Retina (tissue), 1 donor: ENCODE data around the gene GATAD2A.
"Not testable (repeated sequence)": the region's sequence is repeated elsewhere in the genome, so short reads cannot be mapped to it uniquely, and the experiment has no call there.

Experiments
- DNase-seq: peaks from one replicate; pipeline ENCODE4 v3.0.0-alpha.2; 2016

GATAD2A gene

DNA sequence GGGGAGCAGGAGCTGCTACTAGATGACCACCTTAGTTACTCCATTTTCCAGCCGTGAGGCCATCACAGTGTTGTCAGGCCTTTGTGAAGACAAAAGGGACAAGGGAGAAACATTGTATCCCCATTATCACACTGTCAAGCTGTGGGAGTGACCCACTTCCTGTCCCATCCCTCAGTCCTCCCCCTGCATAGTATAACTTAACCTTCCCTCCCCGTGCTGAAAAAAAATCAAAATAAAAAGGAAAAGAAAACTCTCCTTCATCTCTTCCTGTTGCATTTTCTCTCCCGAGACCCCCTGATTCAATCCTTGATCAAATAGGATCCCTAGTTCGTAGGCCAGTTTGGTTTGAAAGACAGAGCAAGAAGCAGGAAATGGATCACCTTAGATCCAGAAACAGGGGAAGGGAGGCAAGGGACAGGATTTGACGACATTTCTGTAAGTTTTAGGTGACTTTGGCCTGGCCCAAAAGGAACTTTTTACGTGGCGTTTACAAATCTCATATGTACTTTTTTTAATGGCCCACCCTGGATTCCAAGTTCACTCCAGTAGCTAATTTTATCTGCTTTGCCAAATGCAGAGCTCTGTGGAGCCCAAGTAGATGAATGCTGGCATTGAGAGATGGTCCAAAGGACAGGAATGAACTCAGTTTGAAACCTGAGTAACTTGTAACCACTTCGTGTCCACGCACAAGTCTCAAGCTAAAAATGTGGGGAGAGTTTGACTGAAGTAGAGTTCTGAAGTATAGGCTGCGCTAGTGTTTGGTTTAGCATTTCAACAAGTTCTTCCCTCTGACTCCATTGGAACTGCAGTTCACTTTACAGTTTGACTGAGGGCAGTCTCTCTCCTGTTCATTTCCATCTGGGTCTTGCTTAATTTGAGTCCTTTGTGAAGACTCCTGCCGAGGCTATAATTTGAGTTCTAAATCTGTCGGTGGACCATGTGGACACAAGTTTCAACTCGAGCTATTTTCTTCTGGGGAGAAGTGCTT, 16.6 kb upstream of the GATAD2A start:
- no peak for DNase-seq

DNA sequence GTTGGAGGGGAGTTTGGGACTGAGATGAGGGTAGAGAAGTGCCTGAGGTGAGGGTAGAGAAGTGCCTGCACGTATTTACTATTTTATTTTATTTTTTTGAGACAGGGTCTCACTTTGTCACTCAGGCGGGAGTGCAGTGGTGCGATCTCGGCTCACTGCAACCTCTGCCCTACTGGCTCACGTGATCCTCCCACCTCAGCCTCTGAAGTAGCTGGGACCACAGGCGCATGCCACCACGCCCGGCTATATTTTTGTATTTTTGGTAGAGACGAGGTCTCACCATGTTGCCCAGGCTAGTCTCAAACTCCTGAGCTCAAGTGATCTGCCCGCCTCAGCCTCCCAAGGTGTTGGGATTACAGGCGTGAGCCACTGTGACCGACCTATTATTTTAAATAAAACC, 15.8 kb upstream of the GATAD2A start:
- DNase-seq = not testable (repeated sequence)

DNA sequence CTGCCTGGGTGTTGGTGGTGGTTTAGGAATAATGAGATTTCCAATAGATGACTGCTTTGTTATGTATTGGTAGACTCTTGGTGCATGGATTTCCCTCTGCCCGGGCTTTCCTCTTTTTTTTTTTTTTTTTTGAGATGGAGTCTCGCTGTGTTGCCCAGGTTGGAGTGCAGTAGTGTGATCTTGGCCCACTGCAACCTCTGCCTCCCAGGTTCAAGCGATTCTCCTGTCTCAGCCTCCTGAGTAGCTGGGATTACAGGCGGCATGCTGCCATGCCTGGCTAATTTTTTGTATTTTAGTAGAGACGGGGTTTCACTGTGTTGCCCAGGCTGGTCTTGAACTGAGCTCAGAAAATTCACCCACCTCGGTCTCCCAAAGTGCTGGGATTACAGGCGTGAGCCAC, 11.1 kb upstream of the GATAD2A start:
- DNase-seq = not testable (repeated sequence)

DNA sequence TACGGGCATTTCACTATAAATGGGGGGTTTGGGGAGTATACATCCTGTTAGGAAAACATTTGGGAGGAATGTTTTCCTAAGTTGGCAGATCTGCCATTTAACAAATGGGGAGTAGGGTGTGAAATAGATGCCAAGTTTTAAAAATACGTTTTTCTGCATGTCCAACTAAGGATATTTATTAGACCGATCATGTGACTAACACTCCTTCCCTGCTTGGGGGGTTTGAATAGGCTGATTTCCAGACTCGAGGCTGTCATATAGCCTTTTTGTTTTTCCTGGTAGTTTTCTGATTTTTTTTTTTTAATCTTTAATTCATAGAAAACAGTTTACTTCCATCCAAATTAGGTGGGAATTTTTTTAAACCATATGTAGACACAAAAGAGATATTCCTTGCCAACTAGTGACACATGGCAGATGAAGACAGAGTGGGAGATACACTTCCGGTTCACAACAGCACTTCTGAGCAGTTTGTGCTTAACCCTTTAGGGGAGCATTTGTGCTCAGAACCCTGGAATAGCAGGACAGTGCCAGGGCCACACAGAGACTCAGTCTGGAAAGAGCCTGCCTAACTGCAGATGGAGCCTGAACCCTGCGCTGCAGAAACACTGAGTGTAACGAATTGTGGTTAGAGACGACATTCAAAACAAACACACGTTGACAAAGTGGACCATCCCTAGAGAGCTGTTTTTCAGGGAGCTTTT, 5.6 kb upstream of the GATAD2A start:
- DNase-seq = no peak

DNA sequence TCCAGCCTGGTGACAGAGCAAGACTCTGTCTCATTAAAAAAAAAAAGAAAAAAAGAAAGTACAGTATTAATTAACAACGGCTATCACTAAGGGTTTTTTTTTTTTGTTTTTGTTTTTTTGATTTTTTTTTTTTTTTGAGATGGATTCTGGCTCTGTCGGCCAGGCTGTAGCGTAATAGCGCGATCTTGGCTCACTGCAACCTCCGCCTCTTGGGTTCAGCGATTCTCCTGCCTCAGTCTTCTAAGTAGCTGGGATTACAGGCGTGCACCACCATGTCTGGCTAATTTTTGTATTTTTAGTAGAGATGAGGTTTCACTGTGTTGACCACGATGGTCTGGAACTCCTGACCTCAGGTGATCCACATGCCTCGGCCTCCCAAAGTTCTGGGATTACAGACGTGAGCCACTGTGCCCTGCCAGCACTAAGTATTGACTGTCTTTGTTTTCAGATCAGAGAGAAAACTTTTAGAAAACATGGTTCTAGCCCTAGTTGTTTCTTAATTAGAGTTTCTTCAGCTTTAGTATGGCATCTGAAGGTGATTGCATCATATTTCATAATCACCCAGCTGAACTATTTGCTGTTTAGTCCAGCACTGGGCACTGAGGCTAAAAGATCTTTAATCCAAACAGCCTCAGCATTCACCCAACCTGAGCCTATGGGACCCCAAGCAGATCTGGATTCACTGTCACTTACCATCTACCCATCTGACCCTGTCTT, 2.7 kb upstream of the GATAD2A start:
- no peak for DNase-seq

DNA sequence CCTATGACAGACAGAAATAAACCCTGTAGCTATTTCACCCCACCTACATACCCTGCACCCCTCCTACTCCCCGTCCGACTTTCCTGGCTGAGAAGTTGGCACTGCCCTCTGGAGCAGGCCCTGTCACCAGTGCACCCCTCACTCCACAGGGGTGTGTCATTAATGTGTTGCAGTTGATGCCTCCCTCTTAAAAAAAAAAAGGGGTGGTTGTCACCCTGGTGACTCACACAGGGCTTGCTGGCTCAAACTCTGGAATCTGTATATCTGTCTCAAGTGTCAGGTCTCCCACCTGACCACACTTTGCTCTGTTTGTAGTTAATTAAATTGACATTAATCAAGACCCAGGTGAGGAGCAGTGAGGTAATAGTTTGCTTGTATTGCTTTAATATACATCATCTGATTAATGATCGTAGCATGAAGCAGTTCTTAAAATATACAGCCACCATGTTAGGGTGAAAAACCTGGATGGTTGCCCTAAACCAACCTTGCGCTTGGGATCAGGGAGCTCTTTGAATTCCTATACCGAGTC, 2.0 kb upstream of the GATAD2A start:
- no peak for DNase-seq

DNA sequence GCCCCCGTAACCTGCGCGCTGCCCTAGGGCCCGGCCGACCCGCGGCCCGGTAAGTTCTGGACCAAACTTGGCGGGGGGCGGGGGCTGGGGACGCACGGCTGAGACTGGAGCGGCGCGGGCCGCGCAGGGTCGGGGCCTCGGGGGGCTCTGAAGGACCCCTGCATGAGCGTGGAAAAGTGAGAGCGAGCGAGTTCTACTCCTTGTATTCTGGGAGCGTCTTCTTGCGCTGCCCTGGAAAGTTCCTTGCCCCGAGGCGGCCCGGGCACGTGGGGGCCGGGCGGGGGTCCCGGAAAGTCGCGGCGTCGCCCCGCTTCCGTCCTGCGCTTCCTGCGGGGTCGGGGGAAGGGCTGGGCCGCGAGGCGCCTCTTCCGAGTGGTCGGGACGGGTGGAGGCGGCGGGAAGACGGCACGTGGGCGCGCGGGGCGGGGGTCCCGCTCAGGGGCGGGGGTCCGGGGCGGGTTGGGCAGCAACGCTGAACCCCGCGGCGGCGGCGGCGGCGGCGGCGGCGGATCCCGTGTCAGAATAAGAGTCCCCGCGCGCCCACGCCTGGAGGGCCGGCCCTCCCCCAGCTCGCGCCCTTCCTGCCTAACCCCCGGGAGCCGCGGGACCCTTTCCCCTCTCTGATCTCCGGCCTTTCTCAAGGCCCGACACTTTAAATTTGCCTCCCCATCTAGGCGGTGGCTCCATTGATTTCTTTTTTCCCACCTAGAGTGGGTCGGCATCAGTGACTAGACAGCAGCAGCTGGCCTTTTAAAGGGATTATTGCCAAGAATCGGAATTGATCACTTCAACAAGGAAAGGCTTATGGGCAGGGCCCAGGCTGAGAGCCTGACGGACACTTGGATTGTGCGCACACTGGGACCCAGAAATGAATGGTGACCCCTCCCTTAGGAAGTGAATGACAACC, 749 bp downstream of the GATAD2A start:
- DNase-seq = peak; percentile 84

DNA sequence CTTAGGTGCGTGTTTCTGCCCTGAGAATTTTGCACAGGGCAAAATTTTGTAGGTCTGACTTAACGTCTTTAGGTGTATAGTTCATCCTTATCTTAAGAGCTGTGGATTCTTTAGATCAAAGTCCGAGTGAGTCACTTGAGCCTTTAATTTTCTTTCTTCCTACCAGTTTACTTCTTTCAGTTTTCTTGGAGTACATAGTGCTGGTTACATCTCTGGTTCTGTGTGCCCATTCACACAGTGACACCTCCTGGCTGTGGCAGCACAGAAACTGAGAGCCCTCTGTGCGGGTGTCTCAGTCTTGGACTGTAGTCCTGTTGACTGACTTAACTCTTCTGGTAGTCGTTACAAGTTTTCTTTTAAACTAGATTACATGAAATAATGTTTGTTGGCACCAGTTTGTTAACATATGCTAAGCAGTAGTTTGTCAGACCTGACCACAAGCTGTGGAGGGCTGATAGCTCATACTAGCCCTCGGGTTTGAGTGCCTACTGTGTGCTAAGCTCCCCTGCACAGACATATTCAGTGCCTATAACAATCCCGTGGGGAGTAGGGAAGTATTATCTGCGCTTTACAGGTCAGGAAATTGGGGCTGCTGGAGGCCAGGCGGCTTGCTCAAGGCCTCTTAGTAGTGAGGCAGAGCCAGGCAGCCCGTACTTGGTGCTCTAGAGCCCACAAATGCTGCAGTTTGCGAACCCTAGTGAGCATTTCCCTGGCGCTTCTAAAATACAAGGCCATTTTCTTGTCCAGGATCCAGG, 1.6 kb downstream of the GATAD2A start:
- DNase-seq = no peak

DNA sequence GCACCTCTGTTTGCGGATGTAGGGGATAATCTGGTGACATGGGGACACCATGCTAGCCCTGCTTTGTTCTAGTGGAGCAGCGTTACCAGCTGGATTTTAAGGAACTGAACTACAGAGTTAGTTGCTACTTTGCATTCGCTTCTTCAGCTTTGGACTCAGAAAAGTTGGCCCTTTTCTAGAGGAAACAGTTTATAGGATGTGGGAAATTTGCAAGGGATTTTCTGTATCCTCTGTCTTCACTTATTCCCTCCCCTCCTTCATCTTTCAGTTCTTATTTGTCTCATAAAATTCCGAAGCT, 2.1 kb downstream of the GATAD2A start:
- DNase-seq = no peak

DNA sequence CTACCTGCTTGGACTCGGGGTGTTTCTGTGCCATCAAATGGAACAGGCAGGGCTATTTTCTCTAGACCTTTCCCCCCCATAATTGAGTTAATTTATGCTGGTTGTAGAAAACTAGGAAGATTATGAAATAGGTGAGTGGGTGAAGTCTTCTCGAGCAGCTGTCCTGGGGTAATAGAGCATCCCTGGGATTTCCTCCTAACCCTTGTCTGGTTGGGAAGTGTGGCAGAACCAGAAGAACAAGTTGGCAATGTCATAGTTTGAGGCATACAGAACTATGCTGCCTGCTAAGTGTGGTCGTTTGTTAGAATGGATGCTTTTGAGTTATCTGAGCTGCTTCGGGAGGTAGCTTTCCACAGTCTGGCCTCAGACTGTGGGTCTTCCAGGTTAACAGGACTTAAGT, 3.7 kb downstream of the GATAD2A start:
- no peak for DNase-seq

DNA sequence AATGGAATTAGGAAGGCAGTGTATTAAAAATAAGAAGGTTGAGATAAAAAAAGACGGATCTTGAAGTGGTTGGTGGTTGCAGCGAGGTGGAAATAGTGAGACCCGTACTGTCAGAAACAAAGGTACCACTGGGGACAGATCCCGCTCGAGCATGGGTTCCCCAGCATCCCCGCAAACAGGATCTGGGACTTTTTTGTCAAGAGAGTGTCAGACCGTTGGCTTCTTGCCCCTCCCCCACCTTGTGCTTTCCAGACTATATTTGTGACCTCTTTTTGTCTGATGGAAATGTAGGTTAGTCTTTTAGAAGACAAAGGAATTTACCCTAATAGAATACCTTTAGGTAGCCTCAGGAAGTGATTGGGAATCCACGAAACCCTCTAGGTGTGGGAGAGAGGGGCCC, 4.2 kb downstream of the GATAD2A start:
- DNase-seq = no peak

DNA sequence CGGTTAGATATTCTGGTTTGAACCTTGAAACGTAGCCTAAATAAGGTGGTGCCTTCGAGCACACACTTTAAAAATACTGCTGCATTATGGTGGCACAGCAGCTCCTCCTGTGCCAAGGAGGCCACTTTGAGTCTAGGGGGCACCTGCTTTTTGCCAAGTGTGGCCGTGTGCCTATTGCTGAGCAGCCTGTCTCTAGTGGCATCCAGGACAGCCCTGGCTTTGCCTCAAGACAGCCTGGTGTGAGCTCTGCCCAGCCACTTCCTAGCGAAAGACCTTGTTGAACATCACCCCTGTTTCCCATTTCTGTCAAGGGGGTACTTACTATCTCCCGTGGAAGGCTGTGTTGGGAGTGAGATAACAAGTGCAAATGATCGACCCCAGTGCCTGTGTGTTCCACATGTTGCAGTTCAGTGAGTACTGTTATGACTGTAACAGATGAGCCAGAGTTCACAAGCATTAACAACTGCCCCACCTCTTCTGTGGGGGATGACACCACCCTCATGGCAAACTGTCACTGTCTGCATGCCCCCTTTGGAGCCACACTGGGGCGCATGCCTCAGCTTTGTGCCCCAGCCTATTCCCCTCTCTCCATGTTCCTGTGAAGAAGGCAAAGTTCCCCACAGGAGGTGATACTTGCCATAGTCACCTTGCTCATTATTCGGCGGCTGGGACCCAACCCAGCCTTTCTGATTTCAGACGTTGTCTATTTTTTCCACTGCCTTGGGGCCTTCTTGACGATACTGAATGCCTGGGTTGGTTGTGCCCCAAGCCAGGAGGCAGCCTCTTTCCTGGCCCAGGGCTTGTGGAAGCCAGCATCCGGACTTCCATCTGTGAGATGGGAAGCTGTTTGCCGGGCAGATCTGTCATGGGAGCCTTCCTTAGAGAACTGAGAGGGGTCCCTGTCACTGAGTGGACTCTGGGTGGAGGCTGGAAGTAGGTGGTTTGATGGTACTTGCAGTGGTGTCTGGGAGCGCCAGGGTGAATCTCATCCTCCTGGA, 5.4 kb downstream of the GATAD2A start:
- no peak for DNase-seq

DNA sequence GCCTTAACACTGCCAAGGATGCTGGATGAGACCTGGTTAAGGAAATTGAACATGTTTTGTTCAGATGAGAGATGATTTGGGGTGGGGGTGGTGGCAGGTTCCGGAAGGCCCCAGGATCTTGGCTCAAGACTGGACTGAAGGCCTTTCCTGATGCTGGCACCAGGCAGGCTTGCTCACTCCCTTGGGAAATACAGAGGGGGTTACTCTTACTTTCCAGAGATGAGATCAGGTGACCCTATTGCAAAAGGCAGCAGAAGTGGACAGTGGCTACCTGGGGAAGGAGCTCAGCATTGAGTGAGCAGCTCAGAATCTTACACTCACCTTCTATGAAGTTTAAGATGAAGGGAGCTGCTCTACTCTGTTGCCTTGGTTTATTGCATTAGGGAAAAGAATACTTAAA, 10.8 kb downstream of the GATAD2A start:
- DNase-seq = no peak

DNA sequence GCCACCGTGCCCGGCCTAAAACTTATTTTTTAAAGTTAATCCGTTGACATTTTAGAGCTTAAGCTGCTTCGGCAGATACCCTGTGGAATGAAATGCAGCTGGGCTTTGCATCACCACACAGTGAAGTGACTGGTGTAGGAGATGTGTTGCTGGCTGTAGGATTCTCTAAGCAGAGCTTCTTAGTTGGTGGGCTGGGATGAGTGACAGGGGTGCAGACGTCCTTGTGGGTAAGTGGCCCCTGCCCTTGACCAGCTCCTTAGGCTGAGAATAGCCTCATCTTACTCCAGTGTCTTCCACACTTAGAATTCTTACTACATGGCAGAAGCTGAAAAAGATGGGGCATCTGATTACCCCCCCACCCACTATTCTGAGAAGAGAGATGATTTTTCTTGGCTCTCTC, 11.6 kb downstream of the GATAD2A start:
- no peak for DNase-seq

DNA sequence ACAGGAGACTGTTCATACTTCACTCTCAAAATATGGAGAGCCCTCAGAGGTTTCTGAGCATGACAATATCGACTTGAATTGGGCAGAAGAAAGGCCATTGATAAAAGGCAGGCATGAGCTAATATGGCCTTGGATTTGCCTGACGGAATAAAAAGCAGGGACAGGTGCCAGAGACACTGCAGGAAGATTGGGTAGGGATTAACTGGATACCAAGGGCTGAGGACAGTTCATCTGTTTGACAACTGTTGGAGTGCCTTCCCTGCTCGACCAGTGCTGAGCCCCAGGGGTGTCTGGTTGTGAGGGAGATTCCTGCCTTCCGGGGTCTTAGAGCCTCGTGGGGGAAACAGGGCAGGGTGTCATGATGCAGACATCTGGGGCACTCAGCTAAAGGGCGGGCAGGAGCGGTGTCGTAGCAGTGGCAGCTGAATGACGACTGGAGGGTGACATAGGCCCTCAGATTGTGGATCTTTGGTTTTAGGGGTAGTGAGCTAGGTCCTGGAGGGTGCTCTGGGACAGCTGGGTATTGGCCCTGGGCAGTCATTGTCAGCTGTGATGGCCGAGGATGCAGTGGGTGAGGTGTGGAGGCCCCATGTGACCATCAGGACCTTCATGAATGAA, 12.3 kb downstream of the GATAD2A start:
- DNase-seq = no peak

DNA sequence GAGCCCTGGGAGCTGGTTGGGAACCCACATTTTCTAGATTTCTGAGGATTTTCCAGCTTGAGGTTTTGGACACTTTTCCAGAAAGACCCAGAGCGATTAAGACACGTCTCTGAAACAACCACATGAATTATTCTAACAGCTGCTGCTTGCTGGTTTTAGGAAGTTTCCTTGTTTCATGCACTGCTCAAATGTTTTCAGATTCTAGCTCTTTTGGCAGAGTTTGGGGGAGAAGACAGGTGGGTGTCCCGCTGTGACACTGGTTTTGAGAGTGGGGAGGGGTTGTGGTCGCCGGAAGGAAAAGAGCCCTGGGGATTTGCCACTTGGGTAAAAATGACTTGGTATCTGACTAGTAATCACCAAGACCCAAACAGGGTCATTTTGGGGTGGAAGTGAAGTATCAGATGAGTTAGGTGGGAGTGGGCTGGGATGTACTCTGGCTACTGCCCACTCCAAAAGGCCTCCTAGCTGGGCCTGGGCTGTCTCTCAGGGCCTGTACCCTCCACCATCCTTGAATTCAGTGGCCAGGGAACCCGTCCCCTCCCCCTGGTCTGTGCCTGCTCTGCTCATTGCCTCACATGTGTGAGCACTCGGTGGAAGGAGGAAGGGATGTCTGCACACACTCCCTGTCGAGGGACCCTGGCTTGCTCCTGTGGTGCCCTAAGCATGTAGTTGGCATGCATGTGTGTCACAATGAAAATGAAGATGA, 13.2 kb downstream of the GATAD2A start:
- DNase-seq = no peak

DNA sequence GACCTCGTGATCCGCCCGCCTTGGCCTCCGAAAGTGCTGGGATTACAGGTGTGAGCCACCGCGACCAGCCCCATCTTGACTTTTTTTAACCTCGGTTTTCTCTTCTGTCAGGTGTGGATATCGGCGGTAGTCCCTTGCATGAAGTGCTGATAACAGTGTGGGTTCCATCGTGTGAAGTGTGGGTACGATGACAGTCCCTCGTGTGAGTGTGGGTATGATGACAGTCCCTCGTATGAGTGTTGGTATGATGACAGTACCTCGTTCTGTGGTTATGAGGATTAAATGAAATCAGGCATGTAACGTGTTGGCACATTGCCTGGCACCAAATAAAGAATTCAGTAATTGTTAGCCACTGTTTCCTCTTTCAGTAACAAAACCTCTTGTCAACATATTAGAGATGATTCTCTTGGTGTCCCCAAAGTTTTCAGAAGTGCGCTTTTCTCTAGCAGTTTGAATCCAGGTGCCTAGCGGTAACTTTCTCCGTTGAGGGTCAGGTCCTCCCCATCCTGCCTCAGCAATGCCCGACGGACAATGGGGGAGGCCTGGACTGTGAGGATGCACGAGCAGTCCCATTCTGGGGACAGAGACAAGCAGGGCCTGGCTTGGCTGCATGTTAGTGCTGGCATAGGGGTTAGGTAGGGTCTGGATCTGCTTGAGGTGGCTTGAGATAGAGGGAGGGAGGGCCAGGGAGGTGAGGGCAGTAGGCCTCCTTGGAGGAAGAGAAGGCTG, 15.3 kb downstream of the GATAD2A start:
- no peak for DNase-seq

DNA sequence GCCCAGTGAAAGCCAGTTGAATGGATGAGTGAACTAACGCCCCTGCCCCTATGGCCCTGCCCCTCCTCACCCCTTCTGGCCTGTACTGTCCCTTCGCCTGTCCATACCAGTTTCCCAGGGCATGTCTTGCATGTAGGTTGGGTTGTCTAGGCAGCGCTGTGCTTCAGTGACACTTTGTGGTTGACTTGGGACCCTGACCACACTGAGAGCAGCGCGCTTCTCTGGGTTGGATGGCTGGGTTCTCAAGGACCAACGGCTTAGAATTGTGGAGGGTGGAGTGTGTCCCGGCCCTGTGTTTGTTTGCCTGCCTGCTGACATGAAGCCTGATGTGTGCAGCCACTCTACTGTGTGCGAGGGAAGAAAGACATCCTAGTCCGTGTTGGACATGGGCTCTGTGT, 15.8 kb downstream of the GATAD2A start:
- DNase-seq = no peak
